COR-L47 (cell line): ENCODE measurements around the gene PTPRE.

ENCODE experiments used
- DNase-seq: peaks from one replicate; lab custom pipeline; 2025; lab: John Stamatoyannopoulos, UW

PTPRE gene

DNA sequence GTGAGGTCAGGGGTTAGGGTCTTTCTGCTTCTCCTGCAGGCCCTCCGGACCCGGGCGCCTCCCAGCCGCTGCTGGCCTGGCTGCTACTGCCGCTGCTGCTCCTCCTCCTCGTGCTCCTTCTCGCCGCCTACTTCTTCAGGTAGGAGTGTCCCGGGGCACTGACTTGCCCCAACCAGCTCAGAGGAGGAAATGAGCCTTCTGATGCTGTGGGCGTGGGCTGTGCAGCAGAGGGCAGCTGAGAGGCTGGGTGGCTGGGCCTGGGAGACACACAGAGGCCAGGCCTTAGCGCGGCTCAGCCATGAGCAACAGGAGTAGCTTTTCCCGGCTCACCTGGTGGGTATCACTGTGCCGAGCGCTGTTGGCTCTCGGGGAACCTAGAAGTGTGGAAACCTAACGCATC is 140.4 kb downstream of the PTPRE start:
- DNase-seq = no peak

DNA sequence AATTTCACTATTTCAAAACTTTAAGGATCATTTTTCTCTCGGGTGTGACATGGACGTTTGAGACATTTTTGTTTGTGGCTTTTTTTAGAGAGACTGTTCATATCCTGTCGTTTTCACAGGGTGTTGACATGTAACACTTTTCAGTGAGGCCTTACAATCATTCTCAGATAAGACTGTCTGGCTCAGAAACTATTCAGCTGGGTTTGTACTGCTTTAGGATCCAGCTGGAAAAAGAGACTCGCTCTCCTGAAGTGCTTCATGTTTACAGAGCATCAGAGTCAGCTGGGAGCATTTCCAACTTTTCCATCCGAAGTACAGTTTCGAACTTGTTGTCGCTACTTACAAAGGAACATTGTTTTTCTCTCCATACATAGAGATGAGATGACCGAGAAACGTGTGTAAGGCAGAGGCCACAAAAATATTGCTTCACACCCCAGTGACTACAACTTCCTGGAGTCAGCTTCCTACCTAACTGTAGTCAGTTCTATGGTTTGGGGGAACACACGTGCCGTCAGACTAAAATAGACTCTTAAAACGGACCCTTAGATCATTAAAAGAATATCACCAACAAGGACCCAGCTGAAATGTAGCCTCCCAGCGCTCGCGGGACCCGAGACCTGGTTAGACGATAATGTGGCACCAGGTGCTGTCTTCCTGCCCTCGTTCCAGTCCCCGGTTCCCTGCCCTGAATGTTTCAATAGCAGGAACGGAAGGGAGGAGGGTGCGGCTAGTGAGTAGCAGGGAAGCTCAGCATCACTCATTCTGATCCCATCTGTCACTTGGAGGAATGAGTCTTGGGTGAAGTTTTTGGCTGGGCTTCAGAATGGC is 141.3 kb downstream of the PTPRE start:
- no peak for DNase-seq

DNA sequence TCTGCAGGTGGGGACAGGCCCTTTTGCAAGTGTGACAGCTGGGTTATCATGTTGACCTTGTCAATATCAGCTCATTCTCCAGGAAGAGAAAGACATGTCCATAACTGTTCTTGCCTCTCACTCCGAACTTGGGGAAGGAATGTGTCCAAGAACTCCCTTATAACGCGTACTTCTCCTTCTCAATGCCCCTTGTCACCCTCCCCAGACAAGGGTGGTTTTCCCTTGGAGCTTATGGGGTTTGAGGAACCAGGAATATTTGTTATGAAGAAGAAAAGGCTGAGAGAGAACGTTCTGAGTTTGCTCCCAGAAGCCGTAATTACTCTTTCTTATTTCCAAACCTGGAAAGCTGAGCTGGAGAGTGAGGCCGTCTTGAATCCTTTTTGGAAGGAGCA is 141.9 kb downstream of the PTPRE start:
- no peak for DNase-seq

DNA sequence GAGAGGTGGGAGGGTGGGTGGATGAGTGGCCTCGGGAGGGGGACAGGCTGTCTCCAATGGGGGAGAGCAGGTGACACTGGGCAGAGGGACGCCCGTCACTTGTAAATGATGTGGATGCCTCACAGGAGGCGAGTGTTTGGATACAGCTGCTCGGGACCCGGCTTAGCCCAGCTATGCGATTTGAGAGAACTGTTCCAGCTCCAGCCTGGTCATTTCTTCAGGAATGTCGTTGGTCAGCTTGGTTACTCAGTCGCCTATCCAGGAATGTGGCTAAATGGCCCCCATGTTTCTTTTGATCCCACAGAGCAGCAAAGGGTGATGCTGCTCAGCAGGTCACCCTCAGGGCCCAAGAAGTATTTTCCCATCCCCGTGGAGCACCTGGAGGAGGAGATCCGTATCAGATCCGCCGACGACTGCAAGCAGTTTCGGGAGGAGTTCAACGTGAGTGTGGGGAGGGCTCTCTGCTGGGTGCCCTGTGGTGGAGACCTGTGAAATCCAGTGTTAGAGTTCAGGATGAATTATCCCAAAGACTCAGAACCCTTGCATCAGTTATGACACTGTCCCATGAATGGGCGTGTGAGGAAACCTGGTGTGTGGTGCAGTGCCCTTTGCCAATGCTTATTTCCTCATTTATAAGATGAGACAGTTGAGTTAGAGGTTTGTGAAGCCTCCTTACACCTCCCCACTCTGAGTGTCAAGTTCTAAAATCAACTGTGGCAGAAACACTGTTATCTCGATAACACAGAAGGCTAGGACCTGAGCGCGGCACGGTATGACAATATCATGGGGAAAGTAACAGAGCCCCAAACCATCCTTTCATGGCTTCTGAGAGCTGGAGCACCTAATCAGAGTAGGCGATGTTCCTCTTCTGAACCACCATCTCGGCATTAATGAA is 142.6 kb downstream of the PTPRE start:
- DNase-seq = no peak

DNA sequence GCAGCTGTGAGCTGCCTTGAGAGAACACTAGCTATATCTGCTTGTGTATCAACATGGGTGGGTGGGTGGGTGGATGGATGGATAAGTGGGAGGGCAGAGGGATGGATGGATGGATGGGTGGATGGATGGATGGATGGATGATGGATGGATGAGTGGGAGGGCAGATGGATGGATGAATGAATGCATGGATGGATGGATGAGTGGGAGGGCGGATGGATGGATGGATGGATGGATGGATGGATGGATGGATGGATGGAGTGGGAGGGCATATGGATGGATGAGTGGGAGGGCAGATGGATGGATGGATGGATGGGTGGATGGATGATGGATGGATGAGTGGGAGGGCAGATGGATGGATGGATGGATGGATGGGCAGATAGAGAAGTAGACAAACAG is 143.2 kb downstream of the PTPRE start:
- DNase-seq = no peak

DNA sequence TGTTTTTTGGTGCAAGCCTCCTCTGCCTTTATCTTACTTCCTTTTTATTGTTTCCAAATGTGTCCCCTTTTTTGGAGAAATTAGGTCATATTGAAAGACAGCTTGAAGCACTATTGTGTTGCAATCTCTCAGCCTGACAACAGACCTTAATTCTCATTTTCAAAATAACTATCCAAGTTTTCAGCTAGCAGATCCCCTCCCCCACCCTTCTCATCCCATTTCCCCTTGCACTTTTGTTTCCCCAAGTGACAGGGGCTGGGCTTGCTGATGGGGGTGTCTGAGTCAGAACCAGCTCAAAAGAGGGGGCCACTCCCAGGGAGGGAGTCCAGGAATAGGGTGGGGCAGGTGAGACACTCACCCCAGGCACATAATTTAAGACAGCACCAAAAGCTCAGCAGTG is 144.0 kb downstream of the PTPRE start:
- no peak for DNase-seq

DNA sequence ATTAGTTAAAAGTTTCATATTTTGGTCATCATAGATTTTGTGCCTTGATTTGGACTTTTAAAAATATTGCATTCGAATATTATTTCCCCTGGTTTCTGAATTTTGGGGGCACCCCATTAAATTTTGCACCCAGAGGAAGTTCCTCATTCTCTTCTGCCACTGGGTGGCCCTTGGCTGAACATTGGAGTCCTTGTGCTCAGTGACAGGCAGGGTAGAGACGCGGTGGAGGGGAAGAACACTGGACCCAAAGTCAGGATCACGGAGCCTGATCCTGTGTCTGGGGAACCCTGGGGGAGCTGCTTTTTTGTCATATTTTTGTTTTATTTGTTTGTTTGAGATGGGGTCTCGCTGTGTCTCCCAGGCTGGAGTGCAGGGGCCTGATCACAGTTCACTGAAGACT is 144.6 kb downstream of the PTPRE start:
- no peak for DNase-seq

DNA sequence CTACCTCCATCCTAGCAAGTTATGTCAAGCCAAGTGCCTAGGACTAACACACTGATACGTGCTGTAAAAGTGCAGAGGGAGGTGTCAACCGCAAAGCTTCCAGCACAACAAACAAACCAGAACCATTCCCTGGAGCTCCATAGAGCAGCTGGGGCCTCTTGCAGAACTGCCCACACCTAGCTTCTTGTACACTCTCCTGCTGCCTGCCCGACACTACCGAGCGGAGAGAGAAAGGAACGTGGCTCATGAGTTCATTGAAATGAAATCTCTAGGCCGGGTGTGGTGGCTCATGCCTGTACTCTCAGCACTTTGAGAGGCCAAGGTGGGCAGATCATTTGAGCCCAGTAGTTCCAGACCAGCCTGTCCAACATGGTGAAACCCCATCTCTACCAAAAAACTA is 145.8 kb downstream of the PTPRE start:
- no peak for DNase-seq

DNA sequence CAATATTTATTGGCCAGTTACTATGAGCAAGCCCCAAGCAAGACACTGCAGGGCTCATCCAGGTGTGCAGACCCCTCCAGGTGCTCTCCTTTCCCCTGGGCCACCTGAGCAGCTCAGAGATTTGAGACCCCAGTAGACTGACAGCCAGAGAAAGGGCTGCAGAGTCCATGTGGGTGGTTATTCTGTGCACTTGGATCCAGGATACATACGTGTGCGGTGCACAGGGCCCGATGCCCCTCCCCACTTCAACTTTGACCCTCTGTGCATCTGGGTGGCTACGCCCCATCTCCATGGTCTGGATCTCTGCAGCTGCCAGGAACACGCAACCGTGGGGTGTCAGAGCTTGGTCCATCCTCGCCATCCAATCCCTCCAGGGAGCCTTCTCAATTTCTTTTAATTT is 146.5 kb downstream of the PTPRE start:
- DNase-seq = no peak

DNA sequence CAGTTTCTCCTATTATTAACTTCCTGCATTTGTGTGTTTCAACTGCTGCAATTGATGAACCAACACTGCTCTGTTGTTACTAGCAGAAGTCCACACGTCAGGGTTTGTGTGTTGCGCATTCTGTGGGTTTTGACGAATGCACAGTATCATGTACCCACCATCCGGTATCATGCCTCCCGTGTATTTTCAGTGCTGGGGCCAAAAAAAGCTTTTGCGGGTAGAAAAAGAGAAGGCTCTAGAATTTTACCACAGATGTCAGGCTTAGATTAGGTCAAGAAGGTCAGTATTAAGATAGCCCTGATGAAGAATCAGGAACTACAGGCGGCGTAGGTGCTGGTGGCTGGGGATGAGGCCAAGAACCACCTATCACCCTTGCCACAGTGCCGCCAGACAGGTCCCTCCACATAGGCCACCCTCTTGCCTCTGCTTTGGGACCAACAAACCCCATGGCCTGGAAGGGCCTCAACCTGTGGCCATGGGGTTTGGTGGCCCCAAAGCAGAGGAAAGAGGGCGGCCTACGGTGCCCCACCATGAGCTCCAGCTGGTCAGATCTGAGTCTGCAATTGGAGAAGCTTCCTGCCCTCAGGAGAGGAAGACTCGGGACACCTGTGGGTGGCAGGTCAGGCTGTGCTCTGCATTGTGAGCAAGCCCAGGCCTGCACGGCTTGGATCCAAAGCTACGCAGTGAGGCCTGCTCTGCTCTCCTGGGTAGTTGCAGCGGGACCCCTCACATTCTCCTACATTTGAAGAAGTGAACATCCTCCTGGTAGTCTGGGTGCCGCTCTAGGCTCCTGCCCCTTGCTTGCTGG is 147.5 kb downstream of the PTPRE start:
- no peak for DNase-seq

DNA sequence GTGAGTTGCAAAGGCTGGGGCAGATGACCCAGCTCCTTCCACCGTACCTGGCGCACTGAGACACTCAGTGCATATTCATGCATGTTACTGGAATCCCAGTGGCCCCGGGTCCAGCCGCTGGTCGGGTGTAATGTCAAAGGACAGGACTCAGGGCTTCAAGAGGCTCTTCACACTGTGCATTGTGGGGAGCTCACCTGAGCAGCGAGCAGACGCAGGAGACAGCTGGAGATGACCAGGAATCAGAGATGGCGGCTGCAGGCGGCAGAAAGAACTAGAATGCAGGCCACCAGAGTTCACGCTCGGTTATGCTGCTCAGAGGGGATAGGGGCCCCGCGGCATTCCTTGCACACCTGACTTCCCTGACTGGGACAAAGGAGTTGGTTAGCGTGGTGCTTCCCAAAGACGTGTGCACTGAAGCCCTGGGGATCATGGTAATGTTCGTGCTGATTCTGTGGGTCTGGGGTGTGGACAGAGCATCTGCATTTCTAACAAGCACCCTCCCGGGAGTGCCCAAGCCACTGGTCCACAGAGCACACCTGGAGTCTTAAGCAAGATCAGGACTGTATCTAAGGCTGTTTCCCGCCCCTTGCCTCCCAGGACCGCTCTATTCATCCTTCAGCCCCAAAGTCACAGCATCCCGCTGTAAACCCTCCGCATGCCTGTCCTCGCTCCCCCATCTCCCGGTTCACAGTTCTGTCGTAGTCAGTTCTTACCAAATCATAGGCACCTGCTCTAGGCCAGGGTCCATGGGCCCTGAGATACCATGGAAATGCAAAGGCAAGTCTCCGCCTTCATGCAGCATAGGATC is 148.4 kb downstream of the PTPRE start:
- no peak for DNase-seq

DNA sequence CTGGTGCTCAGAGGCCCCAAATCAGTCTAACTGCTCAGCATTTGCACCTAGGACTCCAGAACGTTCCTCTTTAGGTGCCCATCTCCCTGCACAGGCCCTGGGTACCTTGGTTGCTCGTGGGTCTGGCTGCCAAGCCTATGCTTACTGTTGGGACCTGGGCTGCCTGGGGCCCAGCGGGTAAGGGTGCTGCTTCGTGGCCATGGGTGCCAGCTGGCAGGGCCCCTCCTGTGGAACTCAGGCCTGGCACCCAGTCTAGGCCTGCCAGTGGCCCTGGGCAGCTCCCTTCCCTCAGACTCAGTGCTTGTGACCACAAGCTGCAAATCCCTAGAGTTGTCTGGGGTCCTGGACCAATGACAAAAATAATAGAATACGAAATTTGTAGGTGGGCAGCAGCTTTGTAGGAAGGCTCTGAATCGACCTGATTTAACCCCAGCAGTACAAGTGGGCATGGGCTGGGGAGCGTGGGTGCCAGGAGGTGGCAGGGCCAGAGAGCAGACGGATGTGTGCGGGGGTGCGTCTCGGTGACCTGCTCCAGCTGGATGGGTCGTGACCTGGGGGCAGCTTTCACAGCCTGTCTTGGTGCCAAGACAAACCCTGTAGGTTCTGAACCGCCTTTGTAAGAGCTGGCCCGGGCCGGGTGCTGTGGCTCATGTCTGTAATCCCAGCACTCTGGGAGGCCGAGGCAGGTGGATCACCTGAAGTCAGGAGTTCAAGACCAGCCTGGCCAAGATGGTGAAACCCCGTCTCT is 149.6 kb downstream of the PTPRE start:
- no peak for DNase-seq

DNA sequence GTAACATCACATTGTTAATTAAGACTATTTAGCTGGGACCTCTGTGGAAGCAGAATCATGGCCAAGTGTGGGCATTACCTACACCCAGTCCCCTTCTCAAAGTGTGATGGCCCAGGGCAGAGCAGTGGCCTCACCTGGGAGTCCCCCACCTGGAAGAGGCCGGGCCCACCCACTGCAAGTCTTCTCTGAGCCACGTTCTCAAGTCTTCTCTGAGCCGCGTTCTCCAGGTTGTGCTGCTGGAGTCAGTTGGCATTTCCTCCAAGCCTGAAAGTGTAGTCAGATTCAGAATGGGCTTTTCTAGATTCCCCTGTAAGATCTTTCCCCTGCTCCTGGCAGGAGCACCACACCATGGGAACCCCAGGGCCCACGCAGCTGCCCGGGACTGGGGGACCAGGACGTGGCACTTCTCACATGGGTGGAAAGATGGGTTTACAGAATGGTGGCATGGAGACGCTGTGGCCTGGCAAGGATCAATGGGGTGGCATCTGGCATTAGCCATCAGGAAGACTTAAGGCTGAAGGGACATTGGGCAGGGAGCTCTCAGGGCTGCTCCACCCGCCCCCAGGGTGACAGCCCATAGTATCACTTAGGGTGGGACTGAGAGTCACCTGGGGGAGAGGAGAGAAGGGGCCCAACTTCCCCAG is 151.3 kb downstream of the PTPRE start:
- no peak for DNase-seq

DNA sequence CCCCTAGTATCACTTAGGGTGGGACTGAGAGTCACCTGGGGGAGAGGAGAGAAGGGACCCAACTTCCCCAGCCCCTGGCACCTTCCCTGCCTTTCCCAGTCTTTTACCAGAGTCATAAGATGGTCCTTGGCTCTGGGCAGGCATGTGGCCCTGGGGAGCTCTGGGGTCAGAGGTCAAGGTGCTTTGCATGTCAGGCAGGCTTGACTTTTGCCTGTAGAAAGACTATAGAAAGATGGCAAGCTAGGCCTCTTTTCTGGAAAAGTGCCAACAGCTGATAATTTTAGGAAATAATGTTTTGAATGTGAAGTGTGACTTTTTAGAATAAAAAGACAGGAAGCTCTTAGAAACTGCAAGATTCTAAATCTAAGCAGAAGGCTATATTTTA is 151.8 kb downstream of the PTPRE start:
- DNase-seq = no peak

DNA sequence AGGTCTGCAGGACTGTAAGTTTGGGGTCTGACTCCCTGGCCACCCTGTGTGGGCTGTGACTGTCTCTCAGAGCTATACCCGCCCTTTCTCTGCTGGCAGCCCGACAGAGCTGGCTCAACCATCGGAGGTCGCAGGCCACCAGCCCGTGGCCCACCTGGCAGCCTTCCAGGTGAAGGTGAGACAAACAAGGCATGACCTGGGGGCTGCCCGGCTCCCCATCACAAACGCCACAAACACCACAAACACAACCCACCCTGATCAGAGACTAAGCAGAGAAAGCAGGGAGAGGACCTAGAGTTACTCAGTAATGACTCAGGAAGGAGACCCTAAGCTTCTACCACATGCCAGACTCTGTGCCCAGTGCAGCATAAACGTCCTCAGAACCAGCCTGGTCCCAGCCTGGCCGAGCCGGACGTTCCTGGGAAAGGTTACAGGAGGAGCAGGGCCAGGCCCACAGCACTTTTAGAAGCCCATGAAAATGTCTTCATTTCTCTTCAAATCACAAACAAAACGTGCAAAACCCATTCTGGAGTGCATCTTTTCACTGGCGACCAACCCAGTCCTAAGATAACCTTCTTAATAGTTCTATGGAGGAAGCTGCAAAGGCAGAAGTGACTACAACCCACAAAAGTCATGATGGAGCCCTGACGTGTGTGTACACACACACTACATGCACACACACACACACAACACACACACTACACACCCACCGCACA is 152.5 kb downstream of the PTPRE start:
- no peak for DNase-seq

DNA sequence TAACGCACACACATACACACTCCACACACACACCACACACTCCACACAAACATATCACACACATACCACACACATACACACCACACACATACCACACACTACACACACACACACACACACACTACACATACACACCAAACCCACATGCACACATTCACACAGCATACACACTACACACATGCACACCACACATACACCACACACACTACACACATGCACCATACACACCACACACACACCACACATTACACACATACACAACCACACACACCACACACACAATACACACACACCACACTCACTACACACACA is 153.0 kb downstream of the PTPRE start:
- DNase-seq = no peak

DNA sequence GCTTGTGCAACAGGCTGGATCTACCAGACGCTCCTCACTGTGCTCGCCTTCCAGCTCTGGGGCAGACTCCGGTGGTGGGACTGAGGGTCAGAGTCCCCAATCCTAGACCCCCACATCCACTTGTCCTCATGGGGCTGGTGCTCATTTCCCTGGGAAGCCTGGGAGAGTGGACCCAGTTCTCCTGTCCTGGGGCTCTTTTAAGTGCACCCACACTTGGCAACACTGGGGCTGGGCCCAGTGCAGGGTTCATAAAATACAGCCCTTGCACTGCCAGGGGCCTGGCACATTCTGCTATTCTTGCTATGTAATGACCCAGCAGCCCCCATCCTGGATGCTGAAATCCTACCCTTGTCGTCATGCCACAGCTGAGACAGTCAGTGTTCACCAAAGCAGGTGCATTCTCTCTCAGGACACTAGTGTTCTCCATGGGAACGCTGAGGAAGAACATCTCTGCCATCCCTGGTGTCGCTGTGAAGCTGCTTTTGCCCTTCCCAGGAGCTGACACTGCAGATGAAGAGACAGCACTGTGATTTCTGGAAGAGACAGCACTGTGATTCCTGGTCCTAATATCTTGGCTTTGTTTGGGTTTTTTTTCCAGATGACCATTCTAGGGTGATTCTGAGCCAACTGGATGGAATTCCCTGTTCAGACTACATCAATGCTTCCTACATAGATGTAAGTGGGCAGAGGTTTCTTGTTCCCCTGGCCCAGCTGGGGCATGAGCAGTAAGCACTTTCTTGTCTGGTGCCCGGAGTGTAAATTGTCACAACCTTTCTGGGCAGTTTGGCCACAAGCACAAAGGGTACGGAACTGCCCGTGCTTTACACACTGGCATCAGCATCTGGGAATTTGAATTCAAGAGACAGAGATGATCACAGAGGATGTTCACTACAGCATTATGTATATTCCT is 153.7 kb downstream of the PTPRE start:
- DNase-seq = no peak

DNA sequence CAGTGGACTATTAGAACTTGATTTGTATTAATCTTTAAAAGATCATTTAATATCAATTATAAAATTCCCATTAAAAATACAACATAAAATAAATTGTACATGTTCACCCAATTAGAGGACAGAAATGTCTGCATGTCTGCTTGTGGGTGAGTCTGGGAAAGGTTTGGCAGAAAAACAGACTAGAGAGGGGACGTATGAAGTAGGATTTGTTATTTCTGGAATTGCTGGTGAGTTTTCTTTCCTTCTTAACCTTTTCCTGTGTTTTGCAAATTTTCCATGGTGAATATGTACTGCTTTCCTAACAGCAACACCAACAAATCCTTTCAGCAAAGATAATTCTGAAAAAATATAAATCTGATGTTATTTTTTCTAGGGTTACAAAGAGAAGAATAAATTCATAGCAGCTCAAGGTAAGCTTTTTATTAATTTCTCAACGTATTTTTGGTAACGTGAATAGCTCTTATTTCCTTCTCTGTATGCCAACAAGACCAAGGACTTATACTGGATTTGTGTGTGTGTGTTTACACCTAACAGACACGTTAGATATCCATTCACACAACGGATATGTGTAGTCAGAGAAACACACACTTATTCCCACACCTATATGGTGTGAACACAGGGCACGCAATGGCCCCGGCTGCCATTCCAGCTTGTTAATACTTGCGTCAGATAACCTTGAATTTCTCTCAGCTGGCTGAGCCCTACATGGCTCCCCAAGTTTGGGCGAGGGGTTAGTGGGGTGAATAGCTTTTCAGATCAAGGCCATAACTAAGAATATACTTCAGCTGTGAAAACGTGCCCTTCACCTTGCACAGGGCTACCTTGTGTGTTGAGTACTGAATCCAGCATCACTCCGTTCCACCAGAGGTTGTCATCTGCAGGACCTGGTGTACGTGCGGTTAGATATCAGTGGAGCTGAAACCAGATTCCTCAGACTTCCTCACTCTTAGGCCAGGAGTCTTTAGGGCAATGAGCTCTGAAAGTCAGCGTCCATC is 154.7 kb downstream of the PTPRE start:
- no peak for DNase-seq
